ENCODE measurements around the gene FST.

Gene FST

DNA sequence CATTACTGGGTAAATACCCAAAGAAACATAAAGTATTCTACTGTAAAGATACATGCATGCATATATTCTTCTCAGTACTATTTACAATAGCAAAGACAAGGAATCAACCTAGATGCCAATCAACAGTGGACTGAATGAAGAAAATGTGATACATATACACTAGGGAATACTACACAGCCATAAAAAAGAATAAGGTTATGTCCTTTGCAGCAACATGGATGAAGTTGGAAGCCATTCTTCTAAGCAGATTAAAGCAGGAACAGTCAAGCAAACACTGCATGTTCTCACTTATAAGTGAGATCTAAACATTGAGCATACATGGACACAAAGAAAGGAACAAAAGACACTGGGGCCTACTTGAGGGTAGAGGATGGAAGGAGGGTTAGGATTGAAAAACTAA, 40.4 kb downstream of the FST start:
- DNase-seq (ENCODE audit: low read depth in 2 of 2) = no peak
